ENCODE results near the gene MRPL53. TPM values are rescaled to one million over a fixed set of nuclear protein-coding genes. Genes with fewer than 3 reads are reported as not detected.
A peak's percentile ranks its signal among the peaks of the same experiment; 100 is the strongest.

Gene MRPL53
- total and polyA plus RNA-seq, 9 of the 15 experiments (the other 6 are each of a cell fraction or from before 2014, with no cell fraction given) = 11.5 to 87.9 (median 41.1) TPM

GRCh38 chr2:74489906-74490305, 17.4 kb upstream of the MRPL53 start:
- peaks cover 63% of the 10 kb centered on the region; the same call in 2 of the 3 replicates for H3K36me3 ChIP-seq (ENCODE audit: control insufficient read depth, insufficient read depth, low read length)
- no peak overlapping the region for H3K27ac ChIP-seq (ENCODE audit: extremely low read depth, low read depth, low read length)
- ATAC-seq = no peak
- BruUV-seq (replicated peaks) = no TSS peak
- H4K20me1 ChIP-seq (replicated peaks; ENCODE audit: control insufficient read depth, insufficient read depth, low read length) = no peaks in the 10 kb centered on the region
- H3K79me2 ChIP-seq (ENCODE audit: control insufficient read depth, insufficient read depth, low read length) = no peaks in the 10 kb centered on the region
- POLR2A ChIA-PET = interaction anchor here (1.2 to 2.4 kb wide), 3 partner anchors 9 to 14 kb away, joined by 5 to 13 read pairs (median 6); no protein-coding TSS in a partner anchor
- H3K9ac ChIP-seq (ENCODE audit: insufficient read depth in 1 of 2, low read depth in 2 of 2, low read length in 2 of 2) = peak overlapping the region in 1 of 2 experiments; percentile 52; a peak in 1 of 4 replicates
- H3K9me1 ChIP-seq (ENCODE audit: control insufficient read depth, insufficient read depth, low read length) = no peaks in the 10 kb centered on the region
- no peak for TF ChIP-seq JUN (IDR thresholded peaks at IDR 0.05; ENCODE audit: borderline replicate concordance, low read depth, low read length)
- TF ChIP-seq JUN (CRISPR knock-in tag; IDR thresholded peaks at IDR 0.05; ENCODE audit: borderline replicate concordance) = no peak
- TF ChIP-seq E2F3 (CRISPR knock-in tag; IDR thresholded peaks at IDR 0.05) = no peak
- TF ChIP-seq GATAD2A (IDR thresholded peaks at IDR 0.05) = no peak
- TF ChIP-seq MNT (conservative IDR thresholded peaks at IDR 0.05) = no peak
- TF ChIP-seq ZNF584 (CRISPR knock-in tag; IDR thresholded peaks at IDR 0.05; ENCODE audit: low read depth) = no peak
- TF ChIP-seq NCOA2 (IDR thresholded peaks at IDR 0.05; ENCODE audit: partially characterized antibody in 2 of 2) = no peak
- TF ChIP-seq HIVEP1 (CRISPR knock-in tag; IDR thresholded peaks at IDR 0.05) = no peak
- TF ChIP-seq HES1 (IDR thresholded peaks at IDR 0.05; ENCODE audit: low read depth) = no peak
- H3K4me1 ChIP-seq (replicated peaks in 1 of 2; ENCODE audit: control insufficient read depth in 2 of 2, insufficient read depth in 2 of 2, low read length in 2 of 2) = peaks cover 4 to 6% of the 10 kb centered on the region in 2 experiments; a peak in 4 of 5 replicates
- intact Hi-C loops (cut with micrococcal nuclease) = no loop called here
- CTCF ChIA-PET (ENCODE audit: low intra/inter-chr PET ratio) = no interaction called here
- H3K4me3 ChIP-seq = no peak overlapping the region
- in situ Hi-C loops (cut with MboI) = loop anchor here (5.0 kb wide), 1 partner anchor 82 kb away; no protein-coding TSS in a partner anchor
- H3K4me2 ChIP-seq (ENCODE audit: insufficient read depth, low read length) = no peak overlapping the region
- DNase-seq (ENCODE audit: extremely low read depth in 1 of 4, low spot score in 3 of 4) = no peak
- no peak for FAIRE-seq
- H2AFZ ChIP-seq (ENCODE audit: low read depth, low read length) = no peak overlapping the region
- H3K27me3 ChIP-seq (ENCODE audit: control insufficient read depth in 2 of 2, insufficient read depth in 2 of 2, low read length in 2 of 2) = no peaks in the 10 kb centered on the region
- WGBS (ENCODE audit: insufficient coverage, low coverage, missing lambda C conversion rate) = 90% methylated on average over 8 of the region's 9 CpGs
- no peaks in the 10 kb centered on the region for H3K9me3 ChIP-seq (replicated peaks; ENCODE audit: control insufficient read depth, insufficient read depth, low read depth, low read length)
